ENCODE measurements around the gene GPR84.
A peak's percentile ranks its signal among the peaks of the same experiment; 100 is the strongest.

DNA sequence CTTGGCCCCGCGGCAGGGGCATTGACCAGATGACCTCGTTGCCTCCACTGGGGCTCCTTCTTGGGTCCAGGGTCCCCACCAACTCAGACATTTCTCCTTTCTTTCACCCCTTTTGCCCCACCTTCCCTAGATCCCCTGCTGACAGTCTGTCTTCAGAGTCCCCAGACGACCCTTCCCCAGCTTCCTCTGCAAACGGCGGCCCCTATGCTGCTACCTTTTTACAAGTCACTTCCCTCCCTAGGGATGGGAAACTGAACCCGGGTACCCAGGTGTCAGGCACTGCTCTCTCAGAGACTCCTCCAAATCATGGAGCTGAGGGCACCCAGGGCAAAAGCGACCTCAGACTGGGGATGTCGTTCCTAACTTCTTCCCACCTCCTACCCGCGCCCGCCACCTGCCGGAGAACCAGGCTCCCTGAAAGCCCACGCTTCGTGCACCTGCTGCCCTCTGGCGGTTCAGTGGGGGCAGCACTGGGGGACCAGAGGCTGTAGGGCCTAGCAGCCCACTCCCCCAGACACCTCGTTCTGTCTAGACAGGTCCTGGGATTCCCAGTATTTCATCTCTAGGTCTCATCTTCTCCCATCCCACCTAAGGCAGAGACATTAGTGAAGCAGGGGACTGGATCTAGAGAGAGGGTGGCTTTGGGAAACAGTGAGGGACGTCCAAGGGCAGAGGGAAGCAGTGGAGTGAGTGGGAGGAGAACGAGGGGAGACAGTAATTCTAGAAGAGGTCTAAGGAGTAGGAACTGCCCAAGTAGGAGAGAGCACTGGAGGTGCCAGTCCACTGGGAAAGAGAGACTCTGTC is 15.3 kb upstream of the GPR84 start:
- TF ChIP-seq JUN (IDR thresholded peaks at IDR 0.05; ENCODE audit: low read depth, low read length) = no peak
- no peak for TF ChIP-seq MAFK (IDR thresholded peaks at IDR 0.05; ENCODE audit: low read depth, low read length)
- no peak for TF ChIP-seq ASH2L (IDR thresholded peaks at IDR 0.05; ENCODE audit: low read length)
- peak; percentile 66; the same call in 1 of the 2 replicates for TF ChIP-seq JUND (IDR thresholded peaks at IDR 0.05; ENCODE audit: low read length)
- TF ChIP-seq, protein P1, sequence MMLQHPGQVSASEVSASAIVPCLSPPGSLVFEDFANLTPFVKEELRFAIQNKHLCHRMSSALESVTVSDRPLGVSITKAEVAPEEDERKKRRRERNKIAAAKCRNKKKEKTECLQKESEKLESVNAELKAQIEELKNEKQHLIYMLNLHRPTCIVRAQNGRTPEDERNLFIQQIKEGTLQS (IDR thresholded peaks at IDR 0.05; ENCODE audit: insufficient read depth, low read depth, low read length) = peak; percentile 82
- no peak for TF ChIP-seq POLR2A (IDR thresholded peaks at IDR 0.05; ENCODE audit: control extremely low read depth in 1 of 2, low read depth in 2 of 2, low read length in 2 of 2)
- TF ChIP-seq, protein P2, sequence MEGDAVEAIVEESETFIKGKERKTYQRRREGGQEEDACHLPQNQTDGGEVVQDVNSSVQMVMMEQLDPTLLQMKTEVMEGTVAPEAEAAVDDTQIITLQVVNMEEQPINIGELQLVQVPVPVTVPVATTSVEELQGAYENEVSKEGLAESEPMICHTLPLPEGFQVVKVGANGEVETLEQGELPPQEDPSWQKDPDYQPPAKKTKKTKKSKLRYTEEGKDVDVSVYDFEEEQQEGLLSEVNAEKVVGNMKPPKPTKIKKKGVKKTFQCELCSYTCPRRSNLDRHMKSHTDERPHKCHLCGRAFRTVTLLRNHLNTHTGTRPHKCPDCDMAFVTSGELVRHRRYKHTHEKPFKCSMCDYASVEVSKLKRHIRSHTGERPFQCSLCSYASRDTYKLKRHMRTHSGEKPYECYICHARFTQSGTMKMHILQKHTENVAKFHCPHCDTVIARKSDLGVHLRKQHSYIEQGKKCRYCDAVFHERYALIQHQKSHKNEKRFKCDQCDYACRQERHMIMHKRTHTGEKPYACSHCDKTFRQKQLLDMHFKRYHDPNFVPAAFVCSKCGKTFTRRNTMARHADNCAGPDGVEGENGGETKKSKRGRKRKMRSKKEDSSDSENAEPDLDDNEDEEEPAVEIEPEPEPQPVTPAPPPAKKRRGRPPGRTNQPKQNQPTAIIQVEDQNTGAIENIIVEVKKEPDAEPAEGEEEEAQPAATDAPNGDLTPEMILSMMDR (IDR thresholded peaks at IDR 0.05; ENCODE audit: control extremely low read depth in 1 of 3, insufficient read depth in 1 of 3, low read depth in 1 of 3, low read length in 3 of 3) = peak; percentile 100
- no peak; the same call in 1 of the 2 replicates for TF ChIP-seq GABPA (IDR thresholded peaks at IDR 0.05; ENCODE audit: borderline replicate concordance, insufficient read depth, low read length)
- 0 out of 2 replicates have a peak, but pooled peaks have one; percentile 12 for TF ChIP-seq TEAD4 (IDR thresholded peaks at IDR 0.05; ENCODE audit: low read depth, low read length)
- no peak for TF ChIP-seq BRCA1 (IDR thresholded peaks at IDR 0.05; ENCODE audit: low read depth, low read length)
- TF ChIP-seq RFX5 (IDR thresholded peaks at IDR 0.05; ENCODE audit: borderline replicate concordance, low read depth, low read length) = no peak
- TF ChIP-seq RBBP5 (IDR thresholded peaks at IDR 0.05; ENCODE audit: borderline replicate concordance, low read depth, low read length) = no peak
- TF ChIP-seq EZH2 (IDR thresholded peaks at IDR 0.05; ENCODE audit: low read depth, low read length, severe bottlenecking) = no peak
- TF ChIP-seq CHD2 (IDR thresholded peaks at IDR 0.05; ENCODE audit: low read length) = 0 out of 2 replicates have a peak, but pooled peaks have one; percentile 33

All from H1 (cell line).